Measurements from ENCODE around the gene TARS3. TPM values are rescaled to one million over a fixed set of nuclear protein-coding genes. Genes with fewer than 3 reads are reported as not detected.

The TARS3 gene
- total RNA-seq, 1 donor from 2014 or later = 17.1 TPM

DNA sequence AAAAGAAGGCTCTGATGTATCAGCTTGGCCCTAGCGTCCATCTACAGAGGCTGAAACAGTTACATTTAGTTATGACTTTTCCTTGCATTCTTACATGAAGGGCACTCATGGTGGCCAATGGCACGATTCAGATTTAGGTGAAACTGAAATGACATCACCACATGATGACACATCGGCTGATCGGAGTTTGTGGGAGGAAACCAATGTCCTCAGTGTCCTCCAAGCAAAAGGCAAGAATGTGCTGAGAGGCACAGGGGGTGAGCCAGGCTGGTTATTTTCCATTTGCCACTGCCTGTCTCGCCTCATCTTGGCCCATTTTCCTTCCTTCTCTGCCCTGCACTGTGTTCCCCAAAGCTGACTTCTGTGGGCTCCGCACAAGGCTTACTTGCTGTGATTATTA lies 34.4 kb downstream of the TARS3 start:
- Mint-ChIP-seq H3K4me3 (no peak overlapping the region), H3K27me3 (no peaks in the 10 kb centered on the region), H3K27ac (no peak overlapping the region), H3K4me1 (ENCODE audit: unreplicated experiment) (no peaks in the 10 kb centered on the region), H3K9me3 (no peaks in the 10 kb centered on the region), H3K36me3 (peaks cover 13% of the 10 kb centered on the region)
- no peak for DNase-seq (ENCODE audit: extremely low spot score, unreplicated experiment)
- TF ChIP-seq, protein P1, sequence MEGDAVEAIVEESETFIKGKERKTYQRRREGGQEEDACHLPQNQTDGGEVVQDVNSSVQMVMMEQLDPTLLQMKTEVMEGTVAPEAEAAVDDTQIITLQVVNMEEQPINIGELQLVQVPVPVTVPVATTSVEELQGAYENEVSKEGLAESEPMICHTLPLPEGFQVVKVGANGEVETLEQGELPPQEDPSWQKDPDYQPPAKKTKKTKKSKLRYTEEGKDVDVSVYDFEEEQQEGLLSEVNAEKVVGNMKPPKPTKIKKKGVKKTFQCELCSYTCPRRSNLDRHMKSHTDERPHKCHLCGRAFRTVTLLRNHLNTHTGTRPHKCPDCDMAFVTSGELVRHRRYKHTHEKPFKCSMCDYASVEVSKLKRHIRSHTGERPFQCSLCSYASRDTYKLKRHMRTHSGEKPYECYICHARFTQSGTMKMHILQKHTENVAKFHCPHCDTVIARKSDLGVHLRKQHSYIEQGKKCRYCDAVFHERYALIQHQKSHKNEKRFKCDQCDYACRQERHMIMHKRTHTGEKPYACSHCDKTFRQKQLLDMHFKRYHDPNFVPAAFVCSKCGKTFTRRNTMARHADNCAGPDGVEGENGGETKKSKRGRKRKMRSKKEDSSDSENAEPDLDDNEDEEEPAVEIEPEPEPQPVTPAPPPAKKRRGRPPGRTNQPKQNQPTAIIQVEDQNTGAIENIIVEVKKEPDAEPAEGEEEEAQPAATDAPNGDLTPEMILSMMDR (conservative IDR thresholded peaks at IDR 0.05) = no peak

DNA sequence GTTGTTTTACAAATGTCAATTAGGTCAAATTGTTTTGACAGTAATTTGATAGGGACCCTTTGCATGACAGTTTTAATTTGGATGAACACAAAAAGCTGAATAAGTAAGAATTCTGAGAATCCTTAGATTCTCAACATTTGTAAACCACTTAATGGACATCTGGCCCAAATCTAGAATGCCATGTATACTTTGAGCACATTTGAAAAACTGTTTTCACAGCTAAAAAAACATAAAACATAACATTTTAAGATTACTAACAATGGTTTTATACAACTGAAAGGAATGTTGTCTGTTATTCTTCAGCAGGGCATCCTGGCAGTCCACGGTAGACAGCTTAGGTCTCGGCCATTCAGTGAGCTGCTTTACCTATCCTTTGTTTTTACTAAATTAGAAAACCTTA lies 37.6 kb downstream of the TARS3 start:
- Mint-ChIP-seq H3K4me3 (no peak overlapping the region), H3K9me3 (no peaks in the 10 kb centered on the region), H3K4me1 (ENCODE audit: unreplicated experiment) (no peaks in the 10 kb centered on the region), H3K27me3 (no peaks in the 10 kb centered on the region), H3K36me3 (peaks cover 6% of the 10 kb centered on the region), H3K27ac (no peak overlapping the region)
- DNase-seq (ENCODE audit: extremely low spot score, unreplicated experiment) = no peak
- TF ChIP-seq, protein P1 (conservative IDR thresholded peaks at IDR 0.05) = no peak

DNA sequence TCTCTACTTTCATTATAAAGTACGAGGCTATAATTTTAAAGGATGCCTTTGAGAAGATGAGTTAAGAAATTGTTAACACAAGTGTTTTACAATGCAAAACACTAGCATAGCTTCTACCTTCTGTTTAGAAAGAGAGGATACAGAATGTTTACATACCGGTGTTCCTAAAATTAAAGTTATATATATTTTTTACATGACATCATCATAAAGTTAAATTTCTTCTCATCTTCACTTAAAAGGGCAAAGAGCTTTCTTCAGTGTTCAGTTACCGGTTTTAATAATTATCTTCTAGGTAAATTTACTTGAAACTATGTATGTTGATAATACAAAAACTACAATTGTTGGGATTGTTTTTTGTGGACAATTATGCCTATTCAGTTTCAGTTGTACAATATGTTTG lies 39.4 kb downstream of the TARS3 start:
- no peak for DNase-seq (ENCODE audit: extremely low spot score, unreplicated experiment)
- Mint-ChIP-seq H3K27ac (no peak overlapping the region), H3K9me3 (no peaks in the 10 kb centered on the region), H3K4me1 (ENCODE audit: unreplicated experiment) (no peaks in the 10 kb centered on the region), H3K4me3 (no peak overlapping the region), H3K27me3 (no peaks in the 10 kb centered on the region), H3K36me3 (peaks cover 10% of the 10 kb centered on the region)
- TF ChIP-seq, protein P1 (conservative IDR thresholded peaks at IDR 0.05) = no peak

DNA sequence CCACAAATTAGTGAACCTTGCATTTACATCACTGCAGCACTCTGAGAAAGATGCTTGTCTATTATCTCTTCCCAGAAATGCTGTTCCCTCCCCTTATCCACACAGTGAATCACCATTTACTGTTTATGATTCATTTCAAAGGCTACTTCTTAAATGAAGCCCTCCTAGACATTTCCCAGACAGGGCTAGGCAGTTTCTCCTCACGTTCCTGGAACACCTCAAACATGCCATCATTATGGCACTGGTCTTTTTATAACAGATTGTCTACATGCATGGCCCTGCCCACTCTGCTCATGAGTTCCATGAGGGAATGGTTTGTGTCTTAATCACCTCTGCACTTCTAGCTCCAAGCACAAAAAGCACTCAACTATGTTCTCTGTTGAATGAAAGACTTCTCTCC lies 39.9 kb downstream of the TARS3 start:
- H3K4me1 Mint-ChIP-seq (ENCODE audit: unreplicated experiment) = no peaks in the 10 kb centered on the region
- H3K4me3 Mint-ChIP-seq = no peak overlapping the region
- no peaks in the 10 kb centered on the region for H3K27me3 Mint-ChIP-seq
- H3K27ac Mint-ChIP-seq = no peak overlapping the region
- TF ChIP-seq, protein P1 (conservative IDR thresholded peaks at IDR 0.05) = no peak
- H3K36me3 Mint-ChIP-seq = peaks cover 10% of the 10 kb centered on the region
- no peaks in the 10 kb centered on the region for H3K9me3 Mint-ChIP-seq
- DNase-seq (ENCODE audit: extremely low spot score, unreplicated experiment) = no peak

DNA sequence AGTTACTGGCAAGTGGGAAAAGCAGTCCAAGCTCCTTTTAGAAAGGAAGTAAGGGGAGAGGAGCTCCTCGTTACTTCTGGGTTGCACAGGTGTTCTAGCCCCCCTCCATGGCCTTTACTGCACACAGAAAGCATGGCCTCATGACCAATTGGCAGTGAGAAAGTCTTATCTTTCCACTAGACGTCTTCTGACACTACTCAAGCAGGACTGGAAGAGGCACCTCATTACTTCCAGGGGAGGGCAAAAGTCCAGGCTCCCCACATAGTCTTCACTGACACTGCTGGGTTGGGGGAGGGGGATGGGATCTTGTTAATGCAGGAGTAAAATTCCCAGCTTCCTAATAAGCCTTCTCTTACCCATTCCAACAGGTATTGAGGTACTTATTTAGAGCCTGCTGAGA lies 44.5 kb downstream of the TARS3 start:
- TF ChIP-seq, protein P1 (conservative IDR thresholded peaks at IDR 0.05) = no peak
- H3K36me3 Mint-ChIP-seq = peaks cover 14% of the 10 kb centered on the region
- no peaks in the 10 kb centered on the region for H3K27me3 Mint-ChIP-seq
- no peak overlapping the region for H3K27ac Mint-ChIP-seq
- no peak overlapping the region for H3K4me3 Mint-ChIP-seq
- peaks cover 5% of the 10 kb centered on the region for H3K4me1 Mint-ChIP-seq (ENCODE audit: unreplicated experiment)
- DNase-seq (ENCODE audit: extremely low spot score, unreplicated experiment) = no peak
- no peaks in the 10 kb centered on the region for H3K9me3 Mint-ChIP-seq

DNA sequence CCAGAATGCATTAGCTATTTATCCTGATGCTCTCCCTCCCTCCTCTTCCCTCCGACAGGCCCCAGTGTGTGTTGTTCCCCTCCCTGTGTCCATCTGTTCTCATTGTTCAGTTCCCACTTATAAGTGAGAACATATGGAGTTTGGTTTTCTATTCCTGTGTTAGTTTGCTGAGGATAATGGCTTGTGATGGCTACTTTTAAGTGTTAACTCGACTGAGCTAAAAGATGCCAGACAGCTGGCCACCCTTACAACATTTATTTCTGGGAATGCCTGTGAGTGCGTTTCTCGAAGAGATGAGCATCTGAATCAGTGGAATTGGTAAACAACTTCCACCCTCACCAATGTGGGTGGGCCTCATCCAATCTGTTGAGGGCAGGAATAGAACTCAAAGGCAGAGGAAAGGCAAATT lies 47.3 kb downstream of the TARS3 start:
- no peak overlapping the region for H3K27ac Mint-ChIP-seq
- no peak for DNase-seq (ENCODE audit: extremely low spot score, unreplicated experiment)
- TF ChIP-seq, protein P1 (conservative IDR thresholded peaks at IDR 0.05) = no peak
- H3K9me3 Mint-ChIP-seq = no peaks in the 10 kb centered on the region
- H3K27me3 Mint-ChIP-seq = no peaks in the 10 kb centered on the region
- no peak overlapping the region for H3K4me3 Mint-ChIP-seq
- peaks cover 15% of the 10 kb centered on the region for H3K36me3 Mint-ChIP-seq
- H3K4me1 Mint-ChIP-seq (ENCODE audit: unreplicated experiment) = peaks cover 5% of the 10 kb centered on the region

All from type B pancreatic cell (in vitro differentiated cells).